ENCODE measurements around the gene FAM3A. TPM values are rescaled to one million over a fixed set of nuclear protein-coding genes. Genes with fewer than 3 reads are reported as not detected.
A peak's percentile ranks its signal among the peaks of the same experiment; 100 is the strongest.
"Not testable (repeated sequence)": the region's sequence is repeated elsewhere in the genome, so short reads cannot be mapped to it uniquely, and the experiment has no call there.

FAM3A gene
- total RNA-seq, 1 donor = 24.6 TPM

- no peak overlapping the region for H3K4me3 ChIP-seq (ENCODE audit: low read depth, low read length)
- TF ChIP-seq CTCF (IDR thresholded peaks at IDR 0.05; ENCODE audit: insufficient read depth, low read depth, low read length) = no peak
- no peak for DNase-seq (ENCODE audit: low read depth)
Measured at GRCh38 chrX:154507673-154508383, 8.2 kb downstream of the FAM3A start.

- no peak for TF ChIP-seq CTCF (IDR thresholded peaks at IDR 0.05; ENCODE audit: insufficient read depth, low read depth, low read length)
- DNase-seq (ENCODE audit: low read depth) = no peak
- no peak overlapping the region for H3K4me3 ChIP-seq (ENCODE audit: low read depth, low read length)
Measured at GRCh38 chrX:154506483-154507332, 9.3 kb downstream of the FAM3A start.

- peak; percentile 59 for DNase-seq (ENCODE audit: low read depth)
- no peak overlapping the region for H3K4me3 ChIP-seq (ENCODE audit: low read depth, low read length)
- no peak for TF ChIP-seq CTCF (IDR thresholded peaks at IDR 0.05; ENCODE audit: insufficient read depth, low read depth, low read length)
Measured at GRCh38 chrX:154505734-154506133, 10.3 kb downstream of the FAM3A start.

GRCh38 chrX:154502989-154503388 lies 13.0 kb downstream of the FAM3A start:
- no peak overlapping the region for H3K4me3 ChIP-seq (ENCODE audit: low read depth, low read length)
- no peak for DNase-seq (ENCODE audit: low read depth)
- no peak for TF ChIP-seq CTCF (IDR thresholded peaks at IDR 0.05; ENCODE audit: insufficient read depth, low read depth, low read length)

- TF ChIP-seq CTCF (IDR thresholded peaks at IDR 0.05; ENCODE audit: insufficient read depth, low read depth, low read length) = no peak
- H3K4me3 ChIP-seq (ENCODE audit: low read depth, low read length) = no peak overlapping the region
- DNase-seq (ENCODE audit: low read depth) = no peak
Measured at GRCh38 chrX:154502098-154502497, 13.9 kb downstream of the FAM3A start.

GRCh38 chrX:154501423-154501822 lies 14.6 kb downstream of the FAM3A start:
- not testable (repeated sequence) for DNase-seq (ENCODE audit: low read depth)

GRCh38 chrX:154496591-154497137 lies 19.4 kb downstream of the FAM3A start:
- not testable (repeated sequence) for H3K4me3 ChIP-seq (ENCODE audit: low read depth, low read length); DNase-seq (ENCODE audit: low read depth)

More at GRCh38 chrX:154501423-154501822, 14.6 kb downstream of the FAM3A start:
- not testable (repeated sequence) for H3K4me3 ChIP-seq (ENCODE audit: low read depth, low read length)

Data from fibroblast of villous mesenchyme (primary cell).